Activated naive CD4-positive, alpha-beta T cell treated with anti-CD3 and anti-CD28 coated beads, Interleukin-2, amount 50 U/mL, for 24 hours (primary cell): ENCODE data around the gene KCNG4.

Experiments
- H3K27ac Mint-ChIP-seq: one replicate; pipeline ENCODE4 v1.8.0; 2021; ENCODE audit warnings: mild to moderate bottlenecking, mixed read lengths
- H3K27me3 Mint-ChIP-seq: one replicate; pipeline ENCODE4 v1.8.0; 2021; ENCODE audit warnings: mixed read lengths
- H3K36me3 Mint-ChIP-seq: one replicate; pipeline ENCODE4 v1.8.0; 2021; ENCODE audit warnings: mixed read lengths
- H3K4me1 Mint-ChIP-seq: one replicate; pipeline ENCODE4 v1.8.0; 2021; ENCODE audit warnings: mixed read lengths
- H3K4me3 Mint-ChIP-seq: one replicate; pipeline ENCODE4 v1.8.0; 2021; ENCODE audit warnings: mild to moderate bottlenecking, mixed read lengths
- H3K9me3 Mint-ChIP-seq: one replicate; pipeline ENCODE4 v1.8.0; 2021; ENCODE audit warnings: mixed read lengths

The KCNG4 gene

GRCh38 chr16:84271866-84272265, 32.1 kb upstream of the KCNG4 start:
- no peaks in the 10 kb centered on the region for H3K4me1 Mint-ChIP-seq
- no peaks in the 10 kb centered on the region for H3K9me3 Mint-ChIP-seq
- H3K27ac Mint-ChIP-seq, result no peak overlapping the region
- H3K36me3 Mint-ChIP-seq, result no peaks in the 10 kb centered on the region
- no peaks in the 10 kb centered on the region for H3K27me3 Mint-ChIP-seq
- H3K4me3 Mint-ChIP-seq, result no peak overlapping the region

- Mint-ChIP-seq H3K27me3 (no peaks in the 10 kb centered on the region), H3K36me3 (no peaks in the 10 kb centered on the region), H3K4me1 (no peaks in the 10 kb centered on the region), H3K27ac (no peak overlapping the region), H3K9me3 (no peaks in the 10 kb centered on the region), H3K4me3 (no peak overlapping the region)
Observed at GRCh38 chr16:84271037-84271436, 31.2 kb upstream of the KCNG4 start.

GRCh38 chr16:84270531-84270930, 30.7 kb upstream of the KCNG4 start:
- Mint-ChIP-seq H3K4me1 (no peaks in the 10 kb centered on the region), H3K27ac (no peak overlapping the region), H3K9me3 (no peaks in the 10 kb centered on the region), H3K4me3 (no peak overlapping the region), H3K27me3 (no peaks in the 10 kb centered on the region), H3K36me3 (no peaks in the 10 kb centered on the region)

- Mint-ChIP-seq H3K27ac (no peak overlapping the region), H3K27me3 (no peaks in the 10 kb centered on the region), H3K4me3 (no peak overlapping the region), H3K4me1 (no peaks in the 10 kb centered on the region), H3K36me3 (no peaks in the 10 kb centered on the region), H3K9me3 (no peaks in the 10 kb centered on the region)
Observed at GRCh38 chr16:84270071-84270470, 30.3 kb upstream of the KCNG4 start.

DNA sequence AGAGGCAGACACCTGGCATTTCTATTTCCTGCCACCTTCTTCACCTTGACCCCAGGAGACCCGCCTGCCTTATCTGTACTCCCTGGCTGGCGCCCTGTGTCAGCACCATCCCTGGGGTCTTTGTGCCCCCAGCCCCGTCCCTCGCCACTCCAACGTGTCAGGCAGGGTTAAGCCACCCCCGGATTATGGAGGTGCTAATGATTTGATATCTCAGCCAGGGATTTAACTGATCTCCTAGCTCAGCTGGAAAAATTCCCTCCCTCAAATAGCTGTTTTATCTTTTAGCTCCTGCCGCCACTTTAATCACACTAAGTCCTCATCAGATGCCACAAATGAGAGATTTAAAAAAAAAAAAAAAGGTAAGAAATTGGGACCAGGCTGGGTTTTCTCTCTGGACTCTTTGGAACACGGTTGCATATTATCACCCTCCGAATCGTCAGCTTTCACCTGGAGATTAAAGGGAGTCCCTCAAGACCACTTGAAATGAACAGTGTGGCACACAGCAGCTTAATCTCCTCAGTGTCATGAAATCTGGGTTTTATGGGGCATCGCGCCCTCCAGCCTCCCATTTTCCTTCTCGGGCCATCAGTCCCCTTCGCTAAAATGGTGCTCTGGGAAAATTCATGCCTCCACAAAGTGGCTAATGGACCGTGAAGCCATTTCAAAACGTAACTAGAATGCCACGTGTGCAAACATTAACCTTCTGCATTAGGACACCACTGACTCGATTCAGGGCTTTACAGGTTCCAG, 28.7 kb upstream of the KCNG4 start:
- Mint-ChIP-seq H3K36me3 (no peaks in the 10 kb centered on the region), H3K27me3 (no peaks in the 10 kb centered on the region), H3K4me1 (no peaks in the 10 kb centered on the region), H3K9me3 (no peaks in the 10 kb centered on the region), H3K4me3 (no peak overlapping the region), H3K27ac (no peak overlapping the region)

DNA sequence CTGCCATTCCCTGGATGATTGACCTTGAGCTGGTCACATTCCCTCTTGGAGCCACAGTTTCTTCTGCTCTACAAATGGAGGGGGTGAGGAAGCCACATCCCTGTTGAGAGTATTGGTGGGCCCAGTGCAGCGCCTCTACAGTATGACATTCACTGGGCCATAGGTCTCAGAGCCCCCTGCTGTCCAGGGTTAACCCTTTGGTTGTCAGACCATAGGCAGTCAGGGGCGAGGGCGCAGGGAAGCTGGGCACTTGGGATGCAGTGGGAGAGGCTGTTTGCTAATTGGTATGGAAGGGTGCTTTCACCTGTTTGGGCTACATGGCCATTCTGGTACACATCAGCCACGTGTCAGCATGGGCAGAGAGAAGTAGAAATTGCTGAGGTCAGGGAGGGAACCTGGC, 27.6 kb upstream of the KCNG4 start:
- Mint-ChIP-seq H3K4me1 (no peaks in the 10 kb centered on the region), H3K27ac (no peak overlapping the region), H3K27me3 (peaks cover 3% of the 10 kb centered on the region)

GRCh38 chr16:84266451-84266850, 26.6 kb upstream of the KCNG4 start:
- Mint-ChIP-seq H3K27ac (no peak overlapping the region), H3K27me3 (peaks cover 6% of the 10 kb centered on the region)

More for the DNA sequence above, 27.6 kb upstream of the KCNG4 start:
- Mint-ChIP-seq H3K4me3 (no peak overlapping the region), H3K36me3 (no peaks in the 10 kb centered on the region), H3K9me3 (no peaks in the 10 kb centered on the region)

GRCh38 chr16:84262939-84263338, 23.1 kb upstream of the KCNG4 start:
- H3K27me3 Mint-ChIP-seq, result peaks cover 12% of the 10 kb centered on the region
- no peaks in the 10 kb centered on the region for H3K4me1 Mint-ChIP-seq
- no peak overlapping the region for H3K4me3 Mint-ChIP-seq
- no peaks in the 10 kb centered on the region for H3K9me3 Mint-ChIP-seq
- H3K36me3 Mint-ChIP-seq, result no peaks in the 10 kb centered on the region
- H3K27ac Mint-ChIP-seq, result no peak overlapping the region

More at GRCh38 chr16:84266451-84266850, 26.6 kb upstream of the KCNG4 start:
- Mint-ChIP-seq H3K4me1 (no peaks in the 10 kb centered on the region), H3K36me3 (no peaks in the 10 kb centered on the region), H3K9me3 (no peaks in the 10 kb centered on the region), H3K4me3 (no peak overlapping the region)

- H3K4me3 Mint-ChIP-seq, result no peak overlapping the region
- H3K36me3 Mint-ChIP-seq, result no peaks in the 10 kb centered on the region
- no peaks in the 10 kb centered on the region for H3K9me3 Mint-ChIP-seq
- H3K4me1 Mint-ChIP-seq, result no peaks in the 10 kb centered on the region
- peaks cover 15% of the 10 kb centered on the region for H3K27me3 Mint-ChIP-seq
- no peak overlapping the region for H3K27ac Mint-ChIP-seq
Observed at GRCh38 chr16:84262031-84262430, 22.2 kb upstream of the KCNG4 start.

DNA sequence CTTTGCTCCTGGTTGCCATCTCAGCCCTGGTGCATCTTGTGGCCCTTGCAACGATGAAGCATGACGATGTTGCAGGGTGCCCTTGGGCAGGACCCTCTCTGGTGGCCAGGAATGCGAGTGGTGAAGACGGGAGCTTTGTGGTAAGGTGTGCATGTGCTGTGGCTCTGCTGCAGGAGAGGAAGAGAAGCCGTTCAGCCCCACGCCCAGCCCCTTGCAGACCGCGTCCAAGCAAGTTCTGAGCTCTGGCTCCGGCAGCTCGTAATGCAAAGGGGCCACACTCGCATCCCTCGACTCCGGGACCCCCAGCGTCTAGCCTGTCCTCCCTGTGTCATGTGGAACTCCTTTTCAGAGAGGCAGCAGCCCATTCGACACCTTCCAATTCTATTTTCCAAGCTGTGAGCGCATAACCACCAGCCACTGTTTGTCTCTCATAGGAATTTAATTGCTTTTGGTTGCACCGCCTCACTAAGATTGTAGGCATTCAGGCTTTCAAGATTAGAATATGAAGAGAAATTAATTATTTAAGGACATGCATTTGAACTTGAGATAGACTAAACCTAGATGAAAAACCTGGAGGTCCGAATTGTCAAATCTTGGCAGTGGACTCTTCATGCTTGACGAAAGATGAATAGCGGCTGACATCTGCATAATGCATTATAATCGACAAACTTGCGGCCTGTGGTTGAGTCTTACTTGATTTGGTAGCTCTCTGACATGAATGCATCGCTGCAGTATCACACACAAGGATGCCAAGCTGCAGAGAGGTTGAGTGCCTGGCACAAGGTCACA, 21.1 kb upstream of the KCNG4 start:
- H3K27ac Mint-ChIP-seq, result no peak overlapping the region
- H3K9me3 Mint-ChIP-seq, result no peaks in the 10 kb centered on the region
- H3K36me3 Mint-ChIP-seq, result no peaks in the 10 kb centered on the region
- no peak overlapping the region for H3K4me3 Mint-ChIP-seq
- H3K27me3 Mint-ChIP-seq, result peaks cover 15% of the 10 kb centered on the region
- no peaks in the 10 kb centered on the region for H3K4me1 Mint-ChIP-seq

GRCh38 chr16:84259691-84260090, 19.9 kb upstream of the KCNG4 start:
- Mint-ChIP-seq H3K4me1 (no peaks in the 10 kb centered on the region), H3K27me3 (peaks cover 17% of the 10 kb centered on the region), H3K9me3 (no peaks in the 10 kb centered on the region), H3K4me3 (no peak overlapping the region), H3K27ac (no peak overlapping the region), H3K36me3 (no peaks in the 10 kb centered on the region)

GRCh38 chr16:84258266-84258665, 18.5 kb upstream of the KCNG4 start:
- H3K4me3 Mint-ChIP-seq, result no peak overlapping the region
- H3K27me3 Mint-ChIP-seq, result peaks cover 17% of the 10 kb centered on the region
- H3K27ac Mint-ChIP-seq, result no peak overlapping the region

GRCh38 chr16:84255050-84255810, 15.4 kb upstream of the KCNG4 start:
- Mint-ChIP-seq H3K4me3 (no peak overlapping the region), H3K27ac (no peak overlapping the region), H3K36me3 (no peaks in the 10 kb centered on the region), H3K4me1 (no peaks in the 10 kb centered on the region), H3K9me3 (no peaks in the 10 kb centered on the region), H3K27me3 (peaks cover 14% of the 10 kb centered on the region)

More at GRCh38 chr16:84258266-84258665, 18.5 kb upstream of the KCNG4 start:
- Mint-ChIP-seq H3K36me3 (no peaks in the 10 kb centered on the region), H3K4me1 (no peaks in the 10 kb centered on the region), H3K9me3 (no peaks in the 10 kb centered on the region)

DNA sequence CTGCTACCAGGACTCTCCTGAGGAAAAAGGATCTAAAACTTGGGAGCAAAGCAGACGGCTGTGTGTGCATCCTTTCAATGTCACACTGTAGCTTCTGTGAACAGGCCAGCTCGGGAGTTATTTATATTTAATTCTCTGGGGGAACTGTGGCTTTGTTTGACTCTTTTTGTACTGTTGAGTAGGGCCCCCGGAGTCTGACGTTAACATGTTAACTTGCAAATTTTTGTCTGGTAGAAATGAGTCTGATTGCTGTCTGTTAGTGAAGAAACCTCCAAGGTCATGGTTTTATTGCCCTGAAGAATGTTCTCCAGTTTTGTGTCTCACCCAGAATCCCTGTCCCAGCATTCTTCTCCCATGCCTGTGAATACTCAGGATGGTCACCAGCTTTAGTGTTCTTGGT, 14.2 kb upstream of the KCNG4 start:
- no peaks in the 10 kb centered on the region for H3K9me3 Mint-ChIP-seq

DNA sequence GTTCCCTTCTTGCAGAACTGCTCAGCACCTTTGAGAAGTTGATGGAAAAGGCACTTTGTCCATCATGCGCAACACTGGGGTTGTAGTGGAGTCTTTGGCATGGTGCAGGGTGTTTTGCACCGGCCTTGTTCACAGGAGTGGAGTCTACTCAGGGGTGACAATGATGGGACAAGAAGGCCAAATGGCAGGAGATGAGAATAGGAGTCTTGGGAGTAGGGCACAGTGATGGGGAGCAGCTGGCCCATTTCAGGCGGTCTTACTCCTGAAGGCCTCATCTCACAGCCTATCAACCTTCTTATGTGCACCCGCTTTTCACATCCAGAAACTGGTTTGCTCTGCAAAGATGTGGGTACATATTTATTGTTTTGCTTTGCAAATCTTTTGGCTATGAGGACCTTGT, 13.4 kb upstream of the KCNG4 start:
- Mint-ChIP-seq H3K27ac (no peak overlapping the region), H3K36me3 (no peaks in the 10 kb centered on the region), H3K4me1 (no peaks in the 10 kb centered on the region), H3K9me3 (no peaks in the 10 kb centered on the region), H3K4me3 (no peak overlapping the region), H3K27me3 (peaks cover 10% of the 10 kb centered on the region)

More for the DNA sequence above, 14.2 kb upstream of the KCNG4 start:
- no peak overlapping the region for H3K4me3 Mint-ChIP-seq
- H3K4me1 Mint-ChIP-seq, result no peaks in the 10 kb centered on the region
- H3K36me3 Mint-ChIP-seq, result no peaks in the 10 kb centered on the region
- H3K27me3 Mint-ChIP-seq, result peaks cover 12% of the 10 kb centered on the region
- H3K27ac Mint-ChIP-seq, result no peak overlapping the region

GRCh38 chr16:84252184-84252583, 12.4 kb upstream of the KCNG4 start:
- no peaks in the 10 kb centered on the region for H3K4me1 Mint-ChIP-seq
- H3K36me3 Mint-ChIP-seq, result no peaks in the 10 kb centered on the region
- no peaks in the 10 kb centered on the region for H3K9me3 Mint-ChIP-seq
- no peak overlapping the region for H3K4me3 Mint-ChIP-seq
- peaks cover 8% of the 10 kb centered on the region for H3K27me3 Mint-ChIP-seq
- H3K27ac Mint-ChIP-seq, result no peak overlapping the region
